ENCODE measurements around the gene KMT5B. TPM values are rescaled to one million over a fixed set of nuclear protein-coding genes. Genes with fewer than 3 reads are reported as not detected.

KMT5B gene
- total RNA-seq, 1 experiment from 2014 or later = 43.8 TPM

- no peak for TF ChIP-seq NFATC4 (CRISPR knock-in tag; IDR thresholded peaks at IDR 0.05)
- TF ChIP-seq ZNF263 (CRISPR knock-in tag; IDR thresholded peaks at IDR 0.05; ENCODE audit: low read depth) = no peak
- no peak for TF ChIP-seq RELA (CRISPR knock-in tag; IDR thresholded peaks at IDR 0.05; ENCODE audit: borderline replicate concordance)
- TF ChIP-seq CREB1 (CRISPR knock-in tag; IDR thresholded peaks at IDR 0.05) = no peak
- no peak for TF ChIP-seq PRRX2 (CRISPR knock-in tag; IDR thresholded peaks at IDR 0.05)
- no peak for TF ChIP-seq EMX1 (CRISPR knock-in tag; IDR thresholded peaks at IDR 0.05)
- no peak for TF ChIP-seq ELF4 (CRISPR knock-in tag; IDR thresholded peaks at IDR 0.05; ENCODE audit: low read depth)
Observed at GRCh38 chr11:68116126-68116525, 97.0 kb downstream of the KMT5B start (continued).

GRCh38 chr11:68115285-68115684, 97.8 kb downstream of the KMT5B start:
- Mint-ChIP-seq H3K27ac (peak overlapping the region; percentile 80; the same call in 1 of the 2 replicates), H3K4me1 (peaks cover 47% of the 10 kb centered on the region), H3K36me3 (peaks cover 20% of the 10 kb centered on the region), H3K4me3 (no peak overlapping the region), H3K9me3 (no peaks in the 10 kb centered on the region), H3K27me3 (ENCODE audit: low read depth) (no peaks in the 10 kb centered on the region)
- POLR2A ChIA-PET = no interaction called here
- CTCF ChIA-PET = no interaction called here
- DNase-seq (ENCODE audit: low spot score) (no peak), ATAC-seq (no peak)
- TF ChIP-seq JUN (CRISPR knock-in tag; IDR thresholded peaks at IDR 0.05) (no peak), PRDM15 (CRISPR knock-in tag; IDR thresholded peaks at IDR 0.05) (no peak), RORB (CRISPR knock-in tag; IDR thresholded peaks at IDR 0.05) (no peak), CREM (CRISPR knock-in tag; IDR thresholded peaks at IDR 0.05) (no peak), FOXP1 (CRISPR knock-in tag; IDR thresholded peaks at IDR 0.05; ENCODE audit: borderline replicate concordance) (no peak), ZNF121 (CRISPR knock-in tag; IDR thresholded peaks at IDR 0.05) (no peak)
- TF ChIP-seq, protein P1, sequence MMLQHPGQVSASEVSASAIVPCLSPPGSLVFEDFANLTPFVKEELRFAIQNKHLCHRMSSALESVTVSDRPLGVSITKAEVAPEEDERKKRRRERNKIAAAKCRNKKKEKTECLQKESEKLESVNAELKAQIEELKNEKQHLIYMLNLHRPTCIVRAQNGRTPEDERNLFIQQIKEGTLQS (CRISPR knock-in tag; conservative IDR thresholded peaks at IDR 0.05) = no peak
- TF ChIP-seq, protein P2, sequence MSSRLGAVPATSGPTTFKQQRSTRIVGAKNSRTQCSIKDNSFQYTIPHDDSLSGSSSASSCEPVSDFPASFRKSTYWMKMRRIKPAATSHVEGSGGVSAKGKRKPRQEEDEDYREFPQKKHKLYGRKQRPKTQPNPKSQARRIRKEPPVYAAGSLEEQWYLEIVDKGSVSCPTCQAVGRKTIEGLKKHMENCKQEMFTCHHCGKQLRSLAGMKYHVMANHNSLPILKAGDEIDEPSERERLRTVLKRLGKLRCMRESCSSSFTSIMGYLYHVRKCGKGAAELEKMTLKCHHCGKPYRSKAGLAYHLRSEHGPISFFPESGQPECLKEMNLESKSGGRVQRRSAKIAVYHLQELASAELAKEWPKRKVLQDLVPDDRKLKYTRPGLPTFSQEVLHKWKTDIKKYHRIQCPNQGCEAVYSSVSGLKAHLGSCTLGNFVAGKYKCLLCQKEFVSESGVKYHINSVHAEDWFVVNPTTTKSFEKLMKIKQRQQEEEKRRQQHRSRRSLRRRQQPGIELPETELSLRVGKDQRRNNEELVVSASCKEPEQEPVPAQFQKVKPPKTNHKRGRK (CRISPR knock-in tag; IDR thresholded peaks at IDR 0.05; ENCODE audit: borderline replicate concordance) = no peak

GRCh38 chr11:68113986-68114385, 99.1 kb downstream of the KMT5B start:
- POLR2A ChIA-PET = interaction anchor here (0.6 to 0.7 kb wide), 2 partner anchors 45 to 58 kb away, joined by 5 to 7 read pairs; no protein-coding TSS in a partner anchor
- H3K36me3 Mint-ChIP-seq = peaks cover 27% of the 10 kb centered on the region
- TF ChIP-seq ATF1 (CRISPR knock-in tag; IDR thresholded peaks at IDR 0.05) (no peak), ZNF263 (CRISPR knock-in tag; IDR thresholded peaks at IDR 0.05; ENCODE audit: low read depth) (no peak), PRDM15 (CRISPR knock-in tag; IDR thresholded peaks at IDR 0.05) (no peak), ELF4 (CRISPR knock-in tag; IDR thresholded peaks at IDR 0.05; ENCODE audit: low read depth) (no peak)
- TF ChIP-seq, protein P3, sequence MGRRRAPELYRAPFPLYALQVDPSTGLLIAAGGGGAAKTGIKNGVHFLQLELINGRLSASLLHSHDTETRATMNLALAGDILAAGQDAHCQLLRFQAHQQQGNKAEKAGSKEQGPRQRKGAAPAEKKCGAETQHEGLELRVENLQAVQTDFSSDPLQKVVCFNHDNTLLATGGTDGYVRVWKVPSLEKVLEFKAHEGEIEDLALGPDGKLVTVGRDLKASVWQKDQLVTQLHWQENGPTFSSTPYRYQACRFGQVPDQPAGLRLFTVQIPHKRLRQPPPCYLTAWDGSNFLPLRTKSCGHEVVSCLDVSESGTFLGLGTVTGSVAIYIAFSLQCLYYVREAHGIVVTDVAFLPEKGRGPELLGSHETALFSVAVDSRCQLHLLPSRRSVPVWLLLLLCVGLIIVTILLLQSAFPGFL (CRISPR knock-in tag; IDR thresholded peaks at IDR 0.05; ENCODE audit: borderline replicate concordance) = no peak
- TF ChIP-seq, protein P4, sequence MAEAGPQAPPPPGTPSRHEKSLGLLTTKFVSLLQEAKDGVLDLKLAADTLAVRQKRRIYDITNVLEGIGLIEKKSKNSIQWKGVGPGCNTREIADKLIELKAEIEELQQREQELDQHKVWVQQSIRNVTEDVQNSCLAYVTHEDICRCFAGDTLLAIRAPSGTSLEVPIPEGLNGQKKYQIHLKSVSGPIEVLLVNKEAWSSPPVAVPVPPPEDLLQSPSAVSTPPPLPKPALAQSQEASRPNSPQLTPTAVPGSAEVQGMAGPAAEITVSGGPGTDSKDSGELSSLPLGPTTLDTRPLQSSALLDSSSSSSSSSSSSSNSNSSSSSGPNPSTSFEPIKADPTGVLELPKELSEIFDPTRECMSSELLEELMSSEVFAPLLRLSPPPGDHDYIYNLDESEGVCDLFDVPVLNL (CRISPR knock-in tag; IDR thresholded peaks at IDR 0.05; ENCODE audit: borderline replicate concordance, low read depth) = no peak
- TF ChIP-seq, protein P5, sequence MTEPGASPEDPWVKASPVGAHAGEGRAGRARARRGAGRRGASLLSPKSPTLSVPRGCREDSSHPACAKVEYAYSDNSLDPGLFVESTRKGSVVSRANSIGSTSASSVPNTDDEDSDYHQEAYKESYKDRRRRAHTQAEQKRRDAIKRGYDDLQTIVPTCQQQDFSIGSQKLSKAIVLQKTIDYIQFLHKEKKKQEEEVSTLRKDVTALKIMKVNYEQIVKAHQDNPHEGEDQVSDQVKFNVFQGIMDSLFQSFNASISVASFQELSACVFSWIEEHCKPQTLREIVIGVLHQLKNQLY (CRISPR knock-in tag; IDR thresholded peaks at IDR 0.05) = no peak

More at GRCh38 chr11:68113986-68114385, 99.1 kb downstream of the KMT5B start:
- H3K9me3 Mint-ChIP-seq = no peaks in the 10 kb centered on the region
- no peaks in the 10 kb centered on the region for H3K27me3 Mint-ChIP-seq (ENCODE audit: low read depth)
- DNase-seq (ENCODE audit: low spot score) (no peak), ATAC-seq (no peak)
- no peak overlapping the region for H3K4me3 Mint-ChIP-seq
- peaks cover 40% of the 10 kb centered on the region for H3K4me1 Mint-ChIP-seq
- CTCF ChIA-PET = no interaction called here
- H3K27ac Mint-ChIP-seq = peak overlapping the region; percentile 21; the same call in 1 of the 2 replicates
